Ovary (tissue), 10 donors: ENCODE results near the gene MPRIP. TPM values are rescaled to one million over a fixed set of nuclear protein-coding genes. Genes with fewer than 3 reads are reported as not detected.
"Not testable (repeated sequence)": the region's sequence is repeated elsewhere in the genome, so short reads cannot be mapped to it uniquely, and the experiment has no call there.

Experiments used
- DNase-seq, 5 donors: peaks; one replicate each; pipeline ENCODE4 v3.0.0-alpha.2; 2019 to 2020
- H3K27ac ChIP-seq, 2 donors: fragments of 200-600 bp; one replicate each; pipeline versions ENCODE4 v1.5.1 to v1.8.0; 2019 to 2022
- H3K27me3 ChIP-seq: fragments of 200-600 bp; one replicate; pipeline ENCODE4 v1.8.0; 2022
- H3K36me3 ChIP-seq: fragments of 200-600 bp; sonication (generic); one replicate; pipeline ENCODE4 v1.5.1; 2019
- H3K4me1 ChIP-seq: one replicate; pipeline ENCODE4 v1.8.1; 2013; ENCODE audit warnings: mild to moderate bottlenecking, moderate library complexity; ENCODE audit not compliant: insufficient read depth
- H3K4me3 ChIP-seq: fragments of 200-600 bp; sonication (generic); one replicate; pipeline ENCODE4 v1.5.1; 2017
- H3K9me3 ChIP-seq, 2 donors: fragments of 200-600 bp in 1 of 2; sonication (generic) in 1 of 2; one replicate each; pipeline versions ENCODE4 v1.5.1 to v1.8.1; 2013 to 2019; ENCODE audit warnings: mild to moderate bottlenecking in 1 of 2, moderate library complexity in 1 of 2
- CTCF ChIP-seq, 3 donors: fragments of 450-650 bp in 2 of 3; fragments of 200-600 bp in 1 of 3; IDR thresholded peaks; one replicate each; pipeline versions ENCODE4 v1.5.1 to v1.8.0; 2016 to 2022; ENCODE audit warnings: antibody characterized with exemption in 3 of 3, mild to moderate bottlenecking in 1 of 3
- EP300 ChIP-seq: sonication (generic); formaldehyde crosslinking; IDR thresholded peaks from one replicate; pipeline ENCODE4 v1.6.1; 2017; ENCODE audit warnings: antibody characterized with exemption
- POLR2A ChIP-seq: fragments of 450-650 bp; IDR thresholded peaks from one replicate; pipeline ENCODE4 v1.6.1; 2017; ENCODE audit warnings: antibody characterized with exemption, mild to moderate bottlenecking, moderate library complexity
- WGBS, 3 donors: extraction: QIAGEN DNeasy Blood & Tissue Kit in 1 of 3; methylation state at CpG; one replicate each; pipeline versions ENCODE4 v1.1.5 to v1.1.7; 2013 to 2017; 5-methylcytosine and 5-hydroxymethylcytosine counted together
- intact Hi-C, 4 donors: fragments of 100-400 bp; cut with DNase I; formaldehyde crosslinking; loops; one replicate each; pipeline versions ENCODE4 v1.11.0 to v1.15.1; 2022 to 2023
- long read RNA-seq, 3 donors: library from polyadenylated mRNA in 2 of 3; unstranded in 2 of 3; transcript quantifications; one replicate each; pipeline ENCODE4 v2.0.0 and lab custom pipeline, GENCODE V29; 2021 to 2026
- polyA plus RNA-seq, 2 donors: library from polyadenylated mRNA; stranded (reverse); fragments of 200-250 nt in 1 of 2; fragments of 350-450 nt in 1 of 2; fragmentation: Illumina TruSeq in 1 of 2; extraction: RNeasy Lipid Tissue Mini Kit (QIAGEN cat#74804) in 1 of 2; gene quantifications; one replicate each; pipeline ENCODE4 v1.2.3, GENCODE V29; 2013 to 2014
- total RNA-seq, 7 donors: library from RNA; depleted of rRNA in 2 of 7; stranded (reverse); fragments of >200 nt in 2 of 7; fragmentation: NEBNext Ultra II Directional in 3 of 7; extraction: Animal tissue kit (Norgen Biotek cat#: 25700) in 3 of 7; gene quantifications; one replicate each; pipeline versions ENCODE4 v1.1.0 to v1.2.4, GENCODE V29; 2016 to 2023
- donor health status: DM: no; HTN: no; CAD: no; lungs with moderate emphysema.
- donor health status: DM: no; HTN: no; CAD: no.
- donor health status: Bipolar disorder and iron deficiency.
- donor health status: DM: yes; HTN: yes; CAD: no.
- donor health status: DM: no; HTN: no; CAD: no.
- donor health status: DM: yes; HTN: yes; CAD: no.

Gene MPRIP
- total RNA-seq = 100 to 1,000 TPM in 5 of 7 donors, 10 to 100 TPM in 2; 72.3 to 256 (median 228) TPM
- polyA plus RNA-seq = 100 to 1,000 TPM; 111 to 184 TPM
- long read RNA-seq, donor 1, partial matches to known transcripts = 168 of 199 reads
- long read RNA-seq, donor 1, other reads (novel, unspliced or antisense) = 30 of 199 reads
- long read RNA-seq, donor 2, full-length matches to known transcripts = 11 of 43 reads
- long read RNA-seq, donor 2, partial matches to known transcripts = 32 of 43 reads
- long read RNA-seq, donor 2, other reads (novel, unspliced or antisense) = 0 of 43 reads
- long read RNA-seq, donor 3, full-length matches to known transcripts = 59 of 250 reads
- long read RNA-seq, donor 3, partial matches to known transcripts = 124 of 250 reads
- long read RNA-seq, donor 3, other reads (novel, unspliced or antisense) = 67 of 250 reads

- Histone ChIP-seq H3K4me1 (peaks cover 11% of the 10 kb centered on the region), H3K27ac (peak within 1 kb of the TSS; percentile 47 to 51), H3K9me3 (no peaks in the 10 kb centered on the region), H3K27me3 (no peaks in the 10 kb centered on the region), H3K4me3 (peak within 1 kb of the TSS; percentile 54), H3K36me3 (no peaks in the 10 kb centered on the region)
- DNase-seq = no peak
- intact Hi-C loops = loop anchor here in 1 of 4 donors (10.0 kb wide), 1 partner anchor 72 kb away; no protein-coding TSS in a partner anchor
- 0 to 1% methylated on average over 21 to 67 of the region's 67 CpGs; no CpG with 5 or more reads in 1 of the 3 donors for WGBS, 3 donors
- TF ChIP-seq CTCF (IDR thresholded peaks at IDR 0.05) (no peak), EP300 (no peak), POLR2A (no peak)
Observed at GRCh38 chr17:17042384-17042736, at the start of gene MPRIP. TSS of gene MPRIP (plus strand) at chr17:17042457. CDS start at chr17:17042849, 392 bp downstream.

- WGBS, 3 donors = 62 to 81% (median 69%) methylated on average over 2 of the region's 2 CpGs
- Histone ChIP-seq H3K27me3 (no peaks in the 10 kb centered on the region), H3K9me3 (no peaks in the 10 kb centered on the region), H3K36me3 (no peaks in the 10 kb centered on the region), H3K27ac (no peak overlapping the region), H3K4me3 (no peak overlapping the region), H3K4me1 (no peaks in the 10 kb centered on the region)
- TF ChIP-seq EP300 = no peak
- no peak for TF ChIP-seq POLR2A
- no peak for TF ChIP-seq CTCF (IDR thresholded peaks at IDR 0.05)
- intact Hi-C loops = no loop called here
- DNase-seq = no peak
Observed at GRCh38 chr17:16994631-16995030, 47.6 kb upstream of the MPRIP start.

- intact Hi-C loops = no loop called here
Observed at GRCh38 chr17:16995930-16996329, 46.3 kb upstream of the MPRIP start.

GRCh38 chr17:16996726-16997125, 45.5 kb upstream of the MPRIP start:
- H3K27ac ChIP-seq, H3K27me3 ChIP-seq, DNase-seq, H3K4me1 ChIP-seq, H3K9me3 ChIP-seq, H3K36me3 ChIP-seq, H3K4me3 ChIP-seq, intact Hi-C loops: not testable (repeated sequence)
- 84 to 94% (median 88%) methylated on average over 11 of the region's 11 CpGs for WGBS, 3 donors

More at GRCh38 chr17:16995930-16996329, 46.3 kb upstream of the MPRIP start:
- TF ChIP-seq CTCF (IDR thresholded peaks at IDR 0.05) (no peak), EP300 (no peak), POLR2A (no peak)
- no peaks in the 10 kb centered on the region for H3K27me3 ChIP-seq
- no peaks in the 10 kb centered on the region for H3K36me3 ChIP-seq
- DNase-seq = no peak
- H3K4me1 ChIP-seq = no peaks in the 10 kb centered on the region
- no peak overlapping the region for H3K27ac ChIP-seq
- H3K4me3 ChIP-seq = no peak overlapping the region
- WGBS, 3 donors = 87 to 91% (median 91%) methylated on average over 7 of the region's 7 CpGs
- H3K9me3 ChIP-seq = no peaks in the 10 kb centered on the region
